ENCODE measurements around the gene TM4SF18.

DNA sequence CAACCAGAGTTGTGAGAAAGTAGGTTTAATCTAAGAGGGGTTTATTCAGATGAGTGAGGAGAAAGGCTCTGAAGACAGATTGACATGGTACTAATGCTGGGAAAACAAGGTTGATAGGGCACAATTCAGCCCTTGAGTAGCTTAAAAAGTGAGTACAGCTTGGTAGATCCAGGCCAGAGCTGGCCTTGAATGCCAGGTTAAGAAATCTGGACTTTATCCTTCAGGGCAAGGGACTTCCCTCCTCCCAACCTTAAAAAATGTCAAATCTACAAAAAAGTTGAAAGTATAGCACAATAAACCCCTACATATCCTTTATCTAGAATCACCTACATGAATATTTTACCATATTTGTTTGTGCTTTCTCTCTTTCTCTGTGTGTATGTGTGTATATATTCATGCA is 7.9 kb downstream of the TM4SF18 start:
- TF ChIP-seq, protein P1, sequence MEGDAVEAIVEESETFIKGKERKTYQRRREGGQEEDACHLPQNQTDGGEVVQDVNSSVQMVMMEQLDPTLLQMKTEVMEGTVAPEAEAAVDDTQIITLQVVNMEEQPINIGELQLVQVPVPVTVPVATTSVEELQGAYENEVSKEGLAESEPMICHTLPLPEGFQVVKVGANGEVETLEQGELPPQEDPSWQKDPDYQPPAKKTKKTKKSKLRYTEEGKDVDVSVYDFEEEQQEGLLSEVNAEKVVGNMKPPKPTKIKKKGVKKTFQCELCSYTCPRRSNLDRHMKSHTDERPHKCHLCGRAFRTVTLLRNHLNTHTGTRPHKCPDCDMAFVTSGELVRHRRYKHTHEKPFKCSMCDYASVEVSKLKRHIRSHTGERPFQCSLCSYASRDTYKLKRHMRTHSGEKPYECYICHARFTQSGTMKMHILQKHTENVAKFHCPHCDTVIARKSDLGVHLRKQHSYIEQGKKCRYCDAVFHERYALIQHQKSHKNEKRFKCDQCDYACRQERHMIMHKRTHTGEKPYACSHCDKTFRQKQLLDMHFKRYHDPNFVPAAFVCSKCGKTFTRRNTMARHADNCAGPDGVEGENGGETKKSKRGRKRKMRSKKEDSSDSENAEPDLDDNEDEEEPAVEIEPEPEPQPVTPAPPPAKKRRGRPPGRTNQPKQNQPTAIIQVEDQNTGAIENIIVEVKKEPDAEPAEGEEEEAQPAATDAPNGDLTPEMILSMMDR (IDR thresholded peaks at IDR 0.05), result no peak
- TF ChIP-seq EZH2phosphoT487 (IDR thresholded peaks at IDR 0.05), result no peak

Data from neural progenitor cell (in vitro differentiated cells).